ENCODE measurements around the gene SLC41A1. TPM values are rescaled to one million over a fixed set of nuclear protein-coding genes. Genes with fewer than 3 reads are reported as not detected.

Gene SLC41A1
- total RNA-seq, 3 donors from 2014 or later = 2.1 to 25.0 (median 4.9) TPM

DNA sequence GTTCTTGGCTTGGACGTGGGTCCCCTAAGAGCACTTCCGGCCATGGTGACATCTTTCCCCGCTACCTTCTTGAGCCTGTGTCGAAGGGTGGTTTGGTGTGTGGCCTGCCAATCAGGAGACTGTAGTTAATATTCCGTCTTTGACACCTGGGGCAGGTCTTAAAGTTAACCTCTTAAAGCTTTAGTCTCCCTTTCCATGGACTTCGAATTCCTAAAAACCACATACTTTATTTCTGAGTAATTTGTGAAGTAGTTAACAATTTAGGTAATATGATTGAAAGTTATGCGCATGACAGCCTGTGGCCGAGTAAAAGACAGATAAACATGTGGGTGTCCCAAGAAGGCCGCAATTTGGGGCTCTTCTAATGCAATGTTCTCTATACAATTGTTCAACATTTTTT is 27.6 kb downstream of the SLC41A1 start:
- Histone ChIP-seq H3K4me3 (no peak overlapping the region), H3K36me3 (ENCODE audit: low read depth) (no peaks in the 10 kb centered on the region), H3K4me1 (ENCODE audit: low read depth) (no peaks in the 10 kb centered on the region), H3K9me3 (no peaks in the 10 kb centered on the region)
- no peak for ATAC-seq
- TF ChIP-seq, protein P1, sequence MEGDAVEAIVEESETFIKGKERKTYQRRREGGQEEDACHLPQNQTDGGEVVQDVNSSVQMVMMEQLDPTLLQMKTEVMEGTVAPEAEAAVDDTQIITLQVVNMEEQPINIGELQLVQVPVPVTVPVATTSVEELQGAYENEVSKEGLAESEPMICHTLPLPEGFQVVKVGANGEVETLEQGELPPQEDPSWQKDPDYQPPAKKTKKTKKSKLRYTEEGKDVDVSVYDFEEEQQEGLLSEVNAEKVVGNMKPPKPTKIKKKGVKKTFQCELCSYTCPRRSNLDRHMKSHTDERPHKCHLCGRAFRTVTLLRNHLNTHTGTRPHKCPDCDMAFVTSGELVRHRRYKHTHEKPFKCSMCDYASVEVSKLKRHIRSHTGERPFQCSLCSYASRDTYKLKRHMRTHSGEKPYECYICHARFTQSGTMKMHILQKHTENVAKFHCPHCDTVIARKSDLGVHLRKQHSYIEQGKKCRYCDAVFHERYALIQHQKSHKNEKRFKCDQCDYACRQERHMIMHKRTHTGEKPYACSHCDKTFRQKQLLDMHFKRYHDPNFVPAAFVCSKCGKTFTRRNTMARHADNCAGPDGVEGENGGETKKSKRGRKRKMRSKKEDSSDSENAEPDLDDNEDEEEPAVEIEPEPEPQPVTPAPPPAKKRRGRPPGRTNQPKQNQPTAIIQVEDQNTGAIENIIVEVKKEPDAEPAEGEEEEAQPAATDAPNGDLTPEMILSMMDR (IDR thresholded peaks at IDR 0.05) = no peak
- intact Hi-C loops (cut with DNase I, micrococcal nuclease) = no loop called here
- no peak for DNase-seq

DNA sequence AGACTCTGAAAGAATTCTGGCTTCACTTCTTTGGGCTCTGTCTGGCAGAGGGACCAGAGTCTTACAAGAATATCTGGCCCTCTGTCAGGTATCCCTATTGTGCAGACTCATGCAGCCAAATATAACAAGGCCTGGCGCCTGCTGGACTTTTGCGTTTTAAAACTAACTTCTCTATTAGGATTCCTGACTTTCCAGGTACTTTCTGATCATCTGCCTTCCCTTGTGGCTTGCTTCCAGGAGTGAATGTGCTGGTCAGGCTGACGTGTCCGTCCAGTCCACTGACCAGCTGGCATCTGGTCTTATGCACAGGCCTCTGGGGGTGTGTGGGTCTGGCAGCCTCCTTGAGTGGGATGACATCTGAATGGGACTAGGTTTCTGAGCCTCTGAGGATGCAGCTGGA is 29.1 kb downstream of the SLC41A1 start:
- ATAC-seq = no peak

DNA sequence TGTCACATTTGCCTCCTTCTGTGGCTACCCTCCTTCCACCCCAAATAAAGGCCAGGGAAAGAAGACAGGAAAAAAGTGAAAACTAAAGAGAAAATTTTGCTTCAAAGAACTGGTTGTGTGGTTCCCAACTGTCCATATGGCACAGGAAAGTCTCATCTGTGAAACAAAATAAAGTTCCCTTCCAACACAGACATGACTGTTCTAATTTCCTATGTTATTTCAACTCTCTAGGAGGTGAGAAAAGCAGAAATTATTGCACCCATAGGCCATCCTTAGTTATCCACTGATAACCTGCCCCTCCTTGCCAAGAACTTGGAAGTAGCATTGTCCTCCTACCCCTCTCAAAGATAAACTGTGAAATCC is 29.6 kb downstream of the SLC41A1 start:
- no peaks in the 10 kb centered on the region for H3K4me1 ChIP-seq (ENCODE audit: low read depth)

More for the DNA sequence above, 29.1 kb downstream of the SLC41A1 start:
- H3K4me1 ChIP-seq (ENCODE audit: low read depth) = no peaks in the 10 kb centered on the region
- H3K4me3 ChIP-seq = no peak overlapping the region
- no peaks in the 10 kb centered on the region for H3K9me3 ChIP-seq
- intact Hi-C loops (cut with DNase I, micrococcal nuclease) = no loop called here
- DNase-seq = no peak
- no peaks in the 10 kb centered on the region for H3K36me3 ChIP-seq (ENCODE audit: low read depth)
- TF ChIP-seq, protein P1 (IDR thresholded peaks at IDR 0.05) = no peak

DNA sequence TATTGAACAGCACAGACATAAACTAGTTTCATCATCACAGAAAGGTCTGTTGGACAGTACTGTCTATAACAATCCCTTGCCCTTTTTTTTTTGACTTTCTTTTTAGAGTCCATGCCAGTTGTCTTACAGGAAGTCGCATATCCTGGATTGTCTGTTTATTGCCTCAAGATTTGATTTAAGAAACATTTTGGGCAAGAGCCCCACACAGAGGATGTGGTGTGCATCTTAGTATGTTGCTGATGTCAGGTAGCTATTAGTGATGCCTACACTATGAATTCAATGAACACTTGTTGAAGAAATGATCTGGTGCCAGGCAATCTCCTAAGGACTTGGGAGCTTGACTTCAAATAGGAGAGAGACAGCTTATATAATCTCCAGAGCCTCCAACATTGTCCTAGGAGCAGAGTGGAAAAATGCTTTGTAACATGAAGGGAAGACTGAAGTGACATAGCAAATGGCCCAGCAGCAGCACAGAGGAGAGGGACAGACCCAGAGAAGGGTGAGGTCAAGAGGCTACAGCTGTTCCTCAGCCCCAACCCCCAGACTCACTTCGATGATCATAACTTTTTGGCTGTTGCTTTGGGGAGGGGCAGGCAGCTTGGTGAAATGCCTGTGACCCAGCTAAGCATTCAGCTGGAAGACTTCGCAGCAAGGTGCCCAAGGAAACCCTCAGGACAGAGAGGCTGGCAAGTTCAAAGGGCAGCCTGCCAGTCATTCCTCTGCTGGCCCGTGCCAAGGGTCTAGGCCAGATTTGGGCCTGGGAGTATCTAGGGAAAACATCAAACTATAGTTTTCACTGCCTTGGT is 30.2 kb downstream of the SLC41A1 start:
- Histone ChIP-seq H3K4me1 (ENCODE audit: low read depth) (no peaks in the 10 kb centered on the region), H3K36me3 (ENCODE audit: low read depth) (no peaks in the 10 kb centered on the region), H3K9me3 (no peaks in the 10 kb centered on the region), H3K4me3 (no peak overlapping the region)
- ATAC-seq (no peak), DNase-seq (no peak)
- intact Hi-C loops (cut with DNase I, micrococcal nuclease) = no loop called here
- TF ChIP-seq, protein P1 (IDR thresholded peaks at IDR 0.05) = no peak

More for the DNA sequence above, 29.6 kb downstream of the SLC41A1 start:
- Histone ChIP-seq H3K36me3 (ENCODE audit: low read depth) (no peaks in the 10 kb centered on the region), H3K4me3 (no peak overlapping the region), H3K9me3 (no peaks in the 10 kb centered on the region)
- DNase-seq = no peak
- intact Hi-C loops (cut with DNase I, micrococcal nuclease) = no loop called here
- no peak for ATAC-seq
- TF ChIP-seq, protein P1 (IDR thresholded peaks at IDR 0.05) = no peak

DNA sequence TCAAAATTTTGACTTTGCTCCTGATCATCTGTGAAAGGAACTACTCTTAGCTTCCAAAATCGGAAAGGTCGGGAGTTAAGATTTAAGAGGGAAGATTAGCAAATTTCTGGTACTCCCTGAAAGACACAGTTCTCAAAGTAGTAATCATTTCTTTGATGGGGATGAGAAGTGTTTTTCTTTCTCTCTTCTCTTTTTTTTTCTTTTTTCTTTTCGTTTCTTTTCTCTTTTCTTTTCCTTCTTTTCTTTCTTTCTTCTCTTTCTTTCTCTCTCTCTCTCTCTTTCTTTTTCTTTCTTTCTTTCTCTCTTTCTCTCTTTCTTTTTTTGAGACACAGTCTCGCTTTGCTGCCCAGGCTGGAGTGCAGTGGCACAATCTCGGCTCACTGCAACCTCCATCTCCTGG is 32.7 kb downstream of the SLC41A1 start:
- no peak for ATAC-seq
- intact Hi-C loops (cut with DNase I, micrococcal nuclease) = no loop called here
- no peak for DNase-seq

More for the DNA sequence above, 32.7 kb downstream of the SLC41A1 start:
- Histone ChIP-seq H3K9me3 (no peaks in the 10 kb centered on the region), H3K36me3 (ENCODE audit: low read depth) (no peaks in the 10 kb centered on the region), H3K4me1 (ENCODE audit: low read depth) (no peaks in the 10 kb centered on the region), H3K4me3 (no peak overlapping the region)
- TF ChIP-seq, protein P1 (IDR thresholded peaks at IDR 0.05) = no peak

Measured in mucosa of descending colon (tissue), 3 donors.